PC-9 (cell line): ENCODE results near the gene IL4I1.

Experiments
- EZH2 ChIP-seq: fragments of 200-600 bp; sonication (generic); IDR thresholded peaks from 2 replicates; pipeline ENCODE4 v1.8.0; 2017; ENCODE audit warnings: antibody characterized with exemption, low read depth
- TF ChIP-seq, protein P1 (sequence below): fragments of 200-600 bp; sonication (generic); conservative IDR thresholded peaks from 2 replicates; pipeline ENCODE4 v1.6.1; 2017; ENCODE audit warnings: mixed run types, antibody characterized with exemption, mild to moderate bottlenecking, moderate library complexity

DNA sequence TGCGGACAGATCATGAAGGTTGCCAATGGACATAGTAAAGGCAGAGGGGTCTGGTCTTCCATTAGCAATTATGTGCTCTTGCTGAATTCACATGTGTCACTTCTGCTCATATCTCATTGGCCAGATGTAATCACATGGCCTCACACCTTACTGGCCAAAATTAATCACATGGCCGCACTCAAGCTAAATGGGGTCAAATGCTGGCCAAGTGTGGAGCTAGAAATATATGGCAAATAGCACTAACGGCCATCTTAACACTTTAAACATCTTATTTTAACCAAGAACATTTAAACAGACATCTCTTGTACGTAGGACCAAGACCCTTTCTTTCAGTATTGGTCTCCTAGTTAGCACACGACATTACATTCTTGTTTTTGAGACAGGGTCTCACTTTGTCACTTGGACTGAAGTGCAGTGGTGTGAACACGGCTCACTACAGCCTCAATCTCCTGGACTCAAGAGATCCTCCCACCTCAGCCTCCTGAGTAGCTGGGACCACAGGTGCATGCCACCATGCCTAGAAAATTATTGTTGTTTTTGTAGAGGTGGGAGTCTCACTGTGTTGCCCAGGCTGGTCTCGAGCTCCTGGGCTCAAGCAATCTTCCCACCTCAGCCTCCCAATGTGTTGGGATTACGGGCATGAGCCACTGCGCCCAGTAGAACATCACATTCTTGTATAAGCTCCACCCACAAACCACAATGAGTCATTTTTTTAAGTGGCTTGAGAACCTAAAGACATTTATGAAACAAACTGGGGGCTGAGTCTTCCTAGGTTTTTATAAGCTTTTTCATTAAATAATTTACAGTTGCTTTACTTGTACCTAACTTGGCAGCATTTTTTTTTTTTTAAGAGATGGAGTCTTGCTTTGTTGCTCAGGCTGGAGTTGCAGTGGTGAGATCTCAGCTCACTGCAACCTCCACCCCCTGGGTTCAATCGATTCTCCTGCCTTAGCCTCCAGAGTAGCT is 48.7 kb downstream of the IL4I1 start:
- TF ChIP-seq, protein P1, sequence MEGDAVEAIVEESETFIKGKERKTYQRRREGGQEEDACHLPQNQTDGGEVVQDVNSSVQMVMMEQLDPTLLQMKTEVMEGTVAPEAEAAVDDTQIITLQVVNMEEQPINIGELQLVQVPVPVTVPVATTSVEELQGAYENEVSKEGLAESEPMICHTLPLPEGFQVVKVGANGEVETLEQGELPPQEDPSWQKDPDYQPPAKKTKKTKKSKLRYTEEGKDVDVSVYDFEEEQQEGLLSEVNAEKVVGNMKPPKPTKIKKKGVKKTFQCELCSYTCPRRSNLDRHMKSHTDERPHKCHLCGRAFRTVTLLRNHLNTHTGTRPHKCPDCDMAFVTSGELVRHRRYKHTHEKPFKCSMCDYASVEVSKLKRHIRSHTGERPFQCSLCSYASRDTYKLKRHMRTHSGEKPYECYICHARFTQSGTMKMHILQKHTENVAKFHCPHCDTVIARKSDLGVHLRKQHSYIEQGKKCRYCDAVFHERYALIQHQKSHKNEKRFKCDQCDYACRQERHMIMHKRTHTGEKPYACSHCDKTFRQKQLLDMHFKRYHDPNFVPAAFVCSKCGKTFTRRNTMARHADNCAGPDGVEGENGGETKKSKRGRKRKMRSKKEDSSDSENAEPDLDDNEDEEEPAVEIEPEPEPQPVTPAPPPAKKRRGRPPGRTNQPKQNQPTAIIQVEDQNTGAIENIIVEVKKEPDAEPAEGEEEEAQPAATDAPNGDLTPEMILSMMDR: no peak
- TF ChIP-seq EZH2: no peak
